ENCODE results near the gene LDB3.

LDB3 gene

DNA sequence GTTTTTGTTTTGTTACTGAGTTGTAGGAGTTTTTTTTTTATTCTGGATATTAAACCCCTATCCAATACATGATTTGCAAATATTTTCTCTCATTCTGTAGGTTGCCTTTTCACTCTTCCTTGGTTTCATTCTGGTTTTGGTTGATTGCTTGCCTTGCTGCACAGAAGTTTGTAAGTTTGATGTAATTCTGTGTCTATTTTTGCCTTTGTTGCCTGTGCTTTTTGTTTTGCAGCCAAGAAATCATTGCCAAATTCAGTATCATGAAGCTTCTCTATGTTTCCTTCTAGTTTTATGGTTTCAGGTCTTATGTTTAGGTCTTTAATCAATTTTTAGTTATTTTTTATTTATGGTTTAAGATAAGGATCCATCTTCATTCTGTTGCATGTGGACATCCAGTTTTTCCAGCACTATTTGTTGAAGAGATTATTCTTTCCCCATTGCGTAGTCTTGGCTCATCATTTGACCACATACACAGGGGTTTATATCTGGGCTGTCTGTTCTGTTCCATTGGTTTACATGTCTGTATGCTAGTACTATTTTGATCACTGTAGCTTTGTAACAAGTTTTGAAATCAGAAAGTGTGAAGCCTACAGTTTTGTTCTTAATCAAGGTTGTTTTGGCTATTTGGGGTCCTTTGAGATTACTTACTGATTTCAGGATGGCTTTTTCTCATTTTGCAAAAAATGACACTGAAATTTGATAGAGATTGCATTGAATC is 114.5 kb downstream of the LDB3 start:
- Histone ChIP-seq H3K27ac (ENCODE audit: low read depth, low read length) (no peak overlapping the region), H3K4me3 (ENCODE audit: low read length) (no peak overlapping the region), H3K36me3 (ENCODE audit: control insufficient read depth, low read length) (no peaks in the 10 kb centered on the region), H3F3A (ENCODE audit: control insufficient read depth, insufficient read depth) (no peaks in the 10 kb centered on the region), H3K4me2 (ENCODE audit: low read length) (no peak overlapping the region), H4K20me1 (ENCODE audit: control insufficient read depth, insufficient read depth, low read depth, low read length) (no peaks in the 10 kb centered on the region), H3K4me1 (ENCODE audit: control insufficient read depth, low read length) (no peaks in the 10 kb centered on the region), H3K27me3 (ENCODE audit: control insufficient read depth, low read length) (no peaks in the 10 kb centered on the region), H3K9me2 (replicated peaks; ENCODE audit: control insufficient read depth, low read length) (no peaks in the 10 kb centered on the region), H3K9me3 (ENCODE audit: control insufficient read depth, insufficient read depth, low read length) (peaks cover 3% of the 10 kb centered on the region; the same call in 1 of the 2 replicates), H3K79me2 (ENCODE audit: control insufficient read depth, low read length) (no peaks in the 10 kb centered on the region)
- TF ChIP-seq, protein P1, sequence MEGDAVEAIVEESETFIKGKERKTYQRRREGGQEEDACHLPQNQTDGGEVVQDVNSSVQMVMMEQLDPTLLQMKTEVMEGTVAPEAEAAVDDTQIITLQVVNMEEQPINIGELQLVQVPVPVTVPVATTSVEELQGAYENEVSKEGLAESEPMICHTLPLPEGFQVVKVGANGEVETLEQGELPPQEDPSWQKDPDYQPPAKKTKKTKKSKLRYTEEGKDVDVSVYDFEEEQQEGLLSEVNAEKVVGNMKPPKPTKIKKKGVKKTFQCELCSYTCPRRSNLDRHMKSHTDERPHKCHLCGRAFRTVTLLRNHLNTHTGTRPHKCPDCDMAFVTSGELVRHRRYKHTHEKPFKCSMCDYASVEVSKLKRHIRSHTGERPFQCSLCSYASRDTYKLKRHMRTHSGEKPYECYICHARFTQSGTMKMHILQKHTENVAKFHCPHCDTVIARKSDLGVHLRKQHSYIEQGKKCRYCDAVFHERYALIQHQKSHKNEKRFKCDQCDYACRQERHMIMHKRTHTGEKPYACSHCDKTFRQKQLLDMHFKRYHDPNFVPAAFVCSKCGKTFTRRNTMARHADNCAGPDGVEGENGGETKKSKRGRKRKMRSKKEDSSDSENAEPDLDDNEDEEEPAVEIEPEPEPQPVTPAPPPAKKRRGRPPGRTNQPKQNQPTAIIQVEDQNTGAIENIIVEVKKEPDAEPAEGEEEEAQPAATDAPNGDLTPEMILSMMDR (IDR thresholded peaks at IDR 0.05; ENCODE audit: low read depth, low read length, poor library complexity, severe bottlenecking), result no peak
- TF ChIP-seq EZH2phosphoT487 (IDR thresholded peaks at IDR 0.05; ENCODE audit: borderline replicate concordance, low read length), result no peak

GRCh38 chr10:86785037-86785436 is 116.7 kb downstream of the LDB3 start:
- Histone ChIP-seq H3K4me3 (ENCODE audit: low read length) (no peak overlapping the region), H3K9me3 (ENCODE audit: control insufficient read depth, insufficient read depth, low read length) (peaks cover 3% of the 10 kb centered on the region; the same call in 1 of the 2 replicates), H3K9me2 (replicated peaks; ENCODE audit: control insufficient read depth, low read length) (no peaks in the 10 kb centered on the region), H3K4me1 (ENCODE audit: control insufficient read depth, low read length) (no peaks in the 10 kb centered on the region), H3K36me3 (ENCODE audit: control insufficient read depth, low read length) (no peaks in the 10 kb centered on the region), H3K27me3 (ENCODE audit: control insufficient read depth, low read length) (no peaks in the 10 kb centered on the region), H3K79me2 (ENCODE audit: control insufficient read depth, low read length) (no peaks in the 10 kb centered on the region), H3F3A (ENCODE audit: control insufficient read depth, insufficient read depth) (no peaks in the 10 kb centered on the region), H4K20me1 (ENCODE audit: control insufficient read depth, insufficient read depth, low read depth, low read length) (no peaks in the 10 kb centered on the region), H3K4me2 (ENCODE audit: low read length) (no peak overlapping the region), H3K27ac (ENCODE audit: low read depth, low read length) (no peak overlapping the region)
- no peak for TF ChIP-seq EZH2phosphoT487 (IDR thresholded peaks at IDR 0.05; ENCODE audit: borderline replicate concordance, low read length)
- TF ChIP-seq, protein P1 (IDR thresholded peaks at IDR 0.05; ENCODE audit: low read depth, low read length, poor library complexity, severe bottlenecking), result no peak

Data from DOHH2 (cell line).